HepG2 (cell line): ENCODE results near the gene HOXA6. TPM values are rescaled to one million over a fixed set of nuclear protein-coding genes. Genes with fewer than 3 reads are reported as not detected.

Experiments
- EP300 ChIP-seq, 3 experiments: sonication (generic) in 1 of 3; formaldehyde crosslinking in 1 of 3; IDR thresholded peaks; 2 replicates each; pipeline versions ENCODE4 v1.5.1 to v1.6.1; 2011 to 2020; ENCODE audit warnings: low read depth in 2 of 3, low read length in 2 of 3, borderline replicate concordance in 1 of 3, improper control_type of control experiment in 1 of 3, mild to moderate bottlenecking in 1 of 3, missing genetic modification reagents in 1 of 3, moderate library complexity in 1 of 3
- FOXC1 ChIP-seq: sonication (generic); formaldehyde crosslinking; IDR thresholded peaks from 2 replicates; pipeline ENCODE4 v1.8.0; 2022; ENCODE audit warnings: mild to moderate bottlenecking, missing genetic modification reagents, borderline replicate concordance
- NFIC ChIP-seq: IDR thresholded peaks from 2 replicates; pipeline ENCODE4 v1.6.1; 2012; ENCODE audit warnings: mild to moderate bottlenecking, low read length, inconsistent platforms
- RNF2 ChIP-seq: fragments of 450-650 bp; conservative IDR thresholded peaks from 2 replicates; pipeline ENCODE4 v1.6.1; 2016; ENCODE audit warnings: low read depth
- TEAD3 ChIP-seq: optimal IDR thresholded peaks from 2 replicates; pipeline ENCODE3; 2016; ENCODE audit warnings: borderline replicate concordance
- ZKSCAN1 ChIP-seq: fragments of 150-350 bp; IDR thresholded peaks from 2 replicates; pipeline ENCODE4 v1.6.1; 2014; ENCODE audit warnings: low read length
- ZNF17 ChIP-seq: sonication (generic); formaldehyde crosslinking; IDR thresholded peaks from 2 replicates; pipeline ENCODE4 v1.5.0; 2020; ENCODE audit warnings: mild to moderate bottlenecking, missing genetic modification reagents
- ZNF354B ChIP-seq: sonication (generic); formaldehyde crosslinking; IDR thresholded peaks from 2 replicates; pipeline ENCODE4 v1.8.0; 2022; ENCODE audit warnings: mild to moderate bottlenecking, missing genetic modification reagents
- ZNF558 ChIP-seq: sonication (generic); formaldehyde crosslinking; IDR thresholded peaks from 2 replicates; pipeline ENCODE4 v1.9.0; 2022; ENCODE audit warnings: mild to moderate bottlenecking, missing genetic modification reagents, borderline replicate concordance
- ZNF570 ChIP-seq: sonication (generic); formaldehyde crosslinking; IDR thresholded peaks from 2 replicates; pipeline ENCODE4 v1.4.0; 2020; ENCODE audit warnings: mild to moderate bottlenecking, missing genetic modification reagents, borderline replicate concordance
- polyA plus RNA-seq, 8 experiments: library from polyadenylated mRNA; depleted of rRNA in 3 of 8; stranded (reverse) in 7 of 8; unstranded in 1 of 8; fragments of >200 nt; fragmentation: Illumina TruSeq in 4 of 8; extraction: Trizol in 4 of 8; gene quantifications; 2 replicates each; pipeline versions ENCODE4 v1.2.1 to v1.2.3, GENCODE V29; 2011 to 2016; ENCODE audit warnings: low read depth in 4 of 8, missing spikeins in 1 of 8, mixed read lengths in 1 of 8; ENCODE audit not compliant: insufficient read depth in 1 of 8
- total RNA-seq, 5 experiments: library from RNA; depleted of rRNA; stranded (reverse); fragments of >200 nt; fragmentation: Illumina TruSeq; extraction: Trizol; gene quantifications; 2 replicates each; pipeline ENCODE4 v1.2.3, GENCODE V29; 2016; ENCODE audit warnings: low read depth in 1 of 5
- TF ChIP-seq, protein P1 (sequence below): sonication (generic); formaldehyde crosslinking; IDR thresholded peaks from 2 replicates; pipeline ENCODE4 v1.4.0; 2020; ENCODE audit warnings: missing genetic modification reagents, borderline replicate concordance
- TF ChIP-seq, protein P2 (sequence below): sonication (generic); formaldehyde crosslinking; IDR thresholded peaks from 2 replicates; pipeline ENCODE4 v1.5.0; 2020; ENCODE audit warnings: mild to moderate bottlenecking, missing genetic modification reagents, moderate library complexity
- TF ChIP-seq, protein P3 (sequence below): sonication (generic); formaldehyde crosslinking; IDR thresholded peaks from 2 replicates; pipeline ENCODE4 v1.5.0; 2020; ENCODE audit warnings: mild to moderate bottlenecking, missing genetic modification reagents, borderline replicate concordance
- TF ChIP-seq, protein P4 (sequence below): sonication (generic); formaldehyde crosslinking; IDR thresholded peaks from 2 replicates; pipeline ENCODE4 v1.4.0; 2020; ENCODE audit warnings: mild to moderate bottlenecking, low read depth, missing genetic modification reagents

Gene HOXA6
- total and polyA plus RNA-seq, 2 of the 13 experiments (the other 11 are each of a cell fraction or from before 2014, with no cell fraction given), result 1.3 to 1.5 TPM

DNA sequence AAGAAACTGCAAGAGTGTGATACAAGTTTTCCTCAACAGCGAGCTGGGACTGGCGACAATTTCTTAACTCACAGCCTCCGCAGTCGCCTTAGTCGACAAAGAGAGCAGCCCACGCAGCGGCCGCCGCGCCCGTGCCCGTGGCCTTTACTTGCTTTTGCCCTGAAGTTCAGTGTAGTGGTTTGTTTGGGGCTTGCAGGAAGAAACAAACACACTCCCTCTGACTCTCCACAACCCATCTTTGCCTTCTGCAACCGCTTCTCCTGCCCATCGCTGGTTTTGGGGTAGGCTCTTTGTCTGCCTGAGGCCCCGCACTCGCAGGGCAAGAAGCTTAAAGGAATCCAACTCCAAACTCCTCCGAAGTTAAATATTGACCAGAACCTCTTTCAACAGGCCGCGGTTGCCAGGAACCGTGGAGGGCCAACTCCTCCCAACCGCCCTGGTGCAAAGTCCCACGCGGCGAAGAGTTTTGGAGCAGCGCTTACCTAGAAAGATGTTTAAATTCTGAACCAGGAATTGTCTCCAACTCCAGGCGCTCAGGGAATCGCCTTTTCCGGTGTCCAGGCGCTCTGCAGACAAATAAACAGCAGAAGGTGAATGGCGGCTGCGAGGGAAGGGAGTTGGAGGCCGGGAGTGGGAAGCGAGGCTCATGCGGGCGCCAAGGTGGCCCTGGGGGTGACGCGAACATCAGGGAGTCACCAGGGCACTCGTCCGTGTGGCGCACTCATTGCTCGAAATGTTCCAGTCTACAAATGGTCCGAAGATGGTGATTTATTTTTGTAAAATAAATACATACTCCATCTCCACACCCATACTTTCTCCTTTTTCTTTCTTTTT, 25.3 kb downstream of the HOXA6 start (continued):
- TF ChIP-seq, protein P1, sequence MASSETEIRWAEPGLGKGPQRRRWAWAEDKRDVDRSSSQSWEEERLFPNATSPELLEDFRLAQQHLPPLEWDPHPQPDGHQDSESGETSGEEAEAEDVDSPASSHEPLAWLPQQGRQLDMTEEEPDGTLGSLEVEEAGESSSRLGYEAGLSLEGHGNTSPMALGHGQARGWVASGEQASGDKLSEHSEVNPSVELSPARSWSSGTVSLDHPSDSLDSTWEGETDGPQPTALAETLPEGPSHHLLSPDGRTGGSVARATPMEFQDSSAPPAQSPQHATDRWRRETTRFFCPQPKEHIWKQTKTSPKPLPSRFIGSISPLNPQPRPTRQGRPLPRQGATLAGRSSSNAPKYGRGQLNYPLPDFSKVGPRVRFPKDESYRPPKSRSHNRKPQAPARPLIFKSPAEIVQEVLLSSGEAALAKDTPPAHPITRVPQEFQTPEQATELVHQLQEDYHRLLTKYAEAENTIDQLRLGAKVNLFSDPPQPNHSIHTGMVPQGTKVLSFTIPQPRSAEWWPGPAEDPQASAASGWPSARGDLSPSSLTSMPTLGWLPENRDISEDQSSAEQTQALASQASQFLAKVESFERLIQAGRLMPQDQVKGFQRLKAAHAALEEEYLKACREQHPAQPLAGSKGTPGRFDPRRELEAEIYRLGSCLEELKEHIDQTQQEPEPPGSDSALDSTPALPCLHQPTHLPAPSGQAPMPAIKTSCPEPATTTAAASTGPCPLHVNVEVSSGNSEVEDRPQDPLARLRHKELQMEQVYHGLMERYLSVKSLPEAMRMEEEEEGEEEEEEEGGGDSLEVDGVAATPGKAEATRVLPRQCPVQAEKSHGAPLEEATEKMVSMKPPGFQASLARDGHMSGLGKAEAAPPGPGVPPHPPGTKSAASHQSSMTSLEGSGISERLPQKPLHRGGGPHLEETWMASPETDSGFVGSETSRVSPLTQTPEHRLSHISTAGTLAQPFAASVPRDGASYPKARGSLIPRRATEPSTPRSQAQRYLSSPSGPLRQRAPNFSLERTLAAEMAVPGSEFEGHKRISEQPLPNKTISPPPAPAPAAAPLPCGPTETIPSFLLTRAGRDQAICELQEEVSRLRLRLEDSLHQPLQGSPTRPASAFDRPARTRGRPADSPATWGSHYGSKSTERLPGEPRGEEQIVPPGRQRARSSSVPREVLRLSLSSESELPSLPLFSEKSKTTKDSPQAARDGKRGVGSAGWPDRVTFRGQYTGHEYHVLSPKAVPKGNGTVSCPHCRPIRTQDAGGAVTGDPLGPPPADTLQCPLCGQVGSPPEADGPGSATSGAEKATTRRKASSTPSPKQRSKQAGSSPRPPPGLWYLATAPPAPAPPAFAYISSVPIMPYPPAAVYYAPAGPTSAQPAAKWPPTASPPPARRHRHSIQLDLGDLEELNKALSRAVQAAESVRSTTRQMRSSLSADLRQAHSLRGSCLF (CRISPR knock-in tag), result no peak
- TF ChIP-seq ZKSCAN1, result 0 out of 2 replicates have a peak, but pooled peaks have one; percentile 27
- TF ChIP-seq, protein P2, sequence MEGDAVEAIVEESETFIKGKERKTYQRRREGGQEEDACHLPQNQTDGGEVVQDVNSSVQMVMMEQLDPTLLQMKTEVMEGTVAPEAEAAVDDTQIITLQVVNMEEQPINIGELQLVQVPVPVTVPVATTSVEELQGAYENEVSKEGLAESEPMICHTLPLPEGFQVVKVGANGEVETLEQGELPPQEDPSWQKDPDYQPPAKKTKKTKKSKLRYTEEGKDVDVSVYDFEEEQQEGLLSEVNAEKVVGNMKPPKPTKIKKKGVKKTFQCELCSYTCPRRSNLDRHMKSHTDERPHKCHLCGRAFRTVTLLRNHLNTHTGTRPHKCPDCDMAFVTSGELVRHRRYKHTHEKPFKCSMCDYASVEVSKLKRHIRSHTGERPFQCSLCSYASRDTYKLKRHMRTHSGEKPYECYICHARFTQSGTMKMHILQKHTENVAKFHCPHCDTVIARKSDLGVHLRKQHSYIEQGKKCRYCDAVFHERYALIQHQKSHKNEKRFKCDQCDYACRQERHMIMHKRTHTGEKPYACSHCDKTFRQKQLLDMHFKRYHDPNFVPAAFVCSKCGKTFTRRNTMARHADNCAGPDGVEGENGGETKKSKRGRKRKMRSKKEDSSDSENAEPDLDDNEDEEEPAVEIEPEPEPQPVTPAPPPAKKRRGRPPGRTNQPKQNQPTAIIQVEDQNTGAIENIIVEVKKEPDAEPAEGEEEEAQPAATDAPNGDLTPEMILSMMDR (CRISPR knock-in tag), result no peak
- TF ChIP-seq EP300 (IDR thresholded peaks at IDR 0.05; ENCODE audit: low read depth in 2 of 2, low read length in 2 of 2), result peak; percentile 64 to 79; a peak in 3 of 4 replicates
- peak; percentile 41; the same call in 1 of the 2 replicates for TF ChIP-seq EP300 (CRISPR knock-in tag; IDR thresholded peaks at IDR 0.05; ENCODE audit: borderline replicate concordance)
- TF ChIP-seq ZNF354B (CRISPR knock-in tag), result no peak
- TF ChIP-seq ZNF570 (CRISPR knock-in tag), result no peak
- TF ChIP-seq NFIC, result peak; percentile 34; the same call in 1 of the 2 replicates
- TF ChIP-seq, protein P3, sequence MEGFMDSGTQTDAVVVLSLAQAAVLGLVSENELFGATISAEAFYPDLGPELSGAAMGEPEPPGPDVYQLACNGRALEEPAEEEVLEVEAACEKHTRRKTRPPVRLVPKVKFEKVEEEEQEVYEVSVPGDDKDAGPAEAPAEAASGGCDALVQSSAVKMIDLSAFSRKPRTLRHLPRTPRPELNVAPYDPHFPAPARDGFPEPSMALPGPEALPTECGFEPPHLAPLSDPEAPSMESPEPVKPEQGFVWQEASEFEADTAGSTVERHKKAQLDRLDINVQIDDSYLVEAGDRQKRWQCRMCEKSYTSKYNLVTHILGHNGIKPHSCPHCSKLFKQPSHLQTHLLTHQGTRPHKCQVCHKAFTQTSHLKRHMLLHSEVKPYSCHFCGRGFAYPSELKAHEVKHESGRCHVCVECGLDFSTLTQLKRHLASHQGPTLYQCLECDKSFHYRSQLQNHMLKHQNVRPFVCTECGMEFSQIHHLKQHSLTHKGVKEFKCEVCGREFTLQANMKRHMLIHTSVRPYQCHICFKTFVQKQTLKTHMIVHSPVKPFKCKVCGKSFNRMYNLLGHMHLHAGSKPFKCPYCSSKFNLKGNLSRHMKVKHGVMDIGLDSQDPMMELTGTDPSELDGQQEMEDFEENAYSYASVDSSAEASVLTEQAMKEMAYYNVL (CRISPR knock-in tag), result peak; percentile 54; the same call in 1 of the 2 replicates
- no peak for TF ChIP-seq ZNF17 (CRISPR knock-in tag)
- no peak for TF ChIP-seq RNF2
- TF ChIP-seq, protein P4, sequence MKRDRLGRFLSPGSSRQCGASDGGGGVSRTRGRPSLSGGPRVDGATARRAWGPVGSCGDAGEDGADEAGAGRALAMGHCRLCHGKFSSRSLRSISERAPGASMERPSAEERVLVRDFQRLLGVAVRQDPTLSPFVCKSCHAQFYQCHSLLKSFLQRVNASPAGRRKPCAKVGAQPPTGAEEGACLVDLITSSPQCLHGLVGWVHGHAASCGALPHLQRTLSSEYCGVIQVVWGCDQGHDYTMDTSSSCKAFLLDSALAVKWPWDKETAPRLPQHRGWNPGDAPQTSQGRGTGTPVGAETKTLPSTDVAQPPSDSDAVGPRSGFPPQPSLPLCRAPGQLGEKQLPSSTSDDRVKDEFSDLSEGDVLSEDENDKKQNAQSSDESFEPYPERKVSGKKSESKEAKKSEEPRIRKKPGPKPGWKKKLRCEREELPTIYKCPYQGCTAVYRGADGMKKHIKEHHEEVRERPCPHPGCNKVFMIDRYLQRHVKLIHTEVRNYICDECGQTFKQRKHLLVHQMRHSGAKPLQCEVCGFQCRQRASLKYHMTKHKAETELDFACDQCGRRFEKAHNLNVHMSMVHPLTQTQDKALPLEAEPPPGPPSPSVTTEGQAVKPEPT (CRISPR knock-in tag), result no peak
- no peak; the same call in 1 of the 2 replicates for TF ChIP-seq FOXC1
- TF ChIP-seq TEAD3 (CRISPR knock-in tag), result peak; percentile 53
- TF ChIP-seq ZNF558 (CRISPR knock-in tag), result peak; percentile 78; the same call in 1 of the 2 replicates
